Transverse colon (tissue), 3 donors: ENCODE results near the gene OTULIN.

ENCODE experiments used
- CTCF ChIP-seq, 5 experiments: fragments of 200-600 bp in 3 of 5; fragments of 450-650 bp in 2 of 5; sonication (generic) in 3 of 5; IDR thresholded peaks; 1 replicate in 2 of 5; 2 replicates in 3 of 5; pipeline ENCODE4 v1.5.1; 2016 to 2017; ENCODE audit warnings: antibody characterized with exemption in 5 of 5, inconsistent platforms in 3 of 5, mild to moderate bottlenecking in 2 of 5, moderate library complexity in 1 of 5
- EP300 ChIP-seq: sonication (generic); formaldehyde crosslinking; IDR thresholded peaks from one replicate; pipeline ENCODE4 v1.6.1; 2017; ENCODE audit warnings: antibody characterized with exemption, low read depth

GRCh38 chr5:14708551-14708950 is 44.0 kb downstream of the OTULIN start:
- no peak for TF ChIP-seq CTCF (IDR thresholded peaks at IDR 0.05)
- TF ChIP-seq EP300, result no peak
